K562 (cell line): Measurements from ENCODE around the gene LMF2. TPM values are rescaled to one million over a fixed set of nuclear protein-coding genes. Genes with fewer than 3 reads are reported as not detected.

Source experiments
- ATAC-seq: fragments of 200-7000 bp; cut with Tn5 transposase; 3 replicates; pipeline ENCODE4 v1.9.1; 2020; ENCODE audit warnings: moderate library complexity
- BruUV-seq: library from RNA; stranded (reverse); fragments of 400-500 nt; replicated peaks from 2 replicates; lab custom pipeline; 2021; lab: Mats Ljungman, UMichigan
- CTCF ChIA-PET: fragments of 300-600 bp; formaldehyde crosslinking; extraction: SDS; loops from one replicate; lab custom pipeline; 2021; ENCODE audit warnings: low intra/inter-chr PET ratio; lab: Yijun Ruan, JAX
- POLR2A ChIA-PET: fragments of 300-600, 350-650 bp; sonication (Branson Sonifier 250); formaldehyde crosslinking; extraction: SDS; loops from one replicate; lab custom pipeline; 2021; ENCODE audit warnings: antibody characterized with exemption, inconsistent platforms; lab: Yijun Ruan, JAX
- DNase-seq, 4 experiments: peaks; one replicate each; pipeline versions ENCODE4 v3.0.0 to v3.0.0-alpha.2; 2011 to 2018; ENCODE audit warnings: low spot score in 3 of 4, mixed read lengths in 3 of 4; ENCODE audit errors: extremely low read depth in 1 of 4
- FAIRE-seq: peaks from 2 replicates; lab custom pipeline; 2011; peaks lifted over from hg19 to GRCh38; lab: Jason Lieb, UNC
- H2AFZ ChIP-seq: 2 replicates; pipeline ENCODE4 v1.6.0; 2011; ENCODE audit warnings: low read depth, low read length, control low read depth, inconsistent platforms
- H3K27ac ChIP-seq: fragments of 200-600 bp; 3 replicates; pipeline ENCODE4 v1.8.0; 2011; ENCODE audit warnings: low read depth, mild to moderate bottlenecking, control low read depth, inconsistent platforms, low read length, moderate library complexity, mixed read lengths; ENCODE audit errors: extremely low read depth
- H3K27me3 ChIP-seq, 2 experiments: fragments of 300-600 bp in 1 of 2; 2 replicates in 1 of 2; 3 replicates in 1 of 2; pipeline versions ENCODE4 v1.6.0 to v1.8.0; 2011; ENCODE audit warnings: inconsistent platforms in 2 of 2, low read length in 2 of 2, mild to moderate bottlenecking in 1 of 2, mixed read lengths in 1 of 2, moderate library complexity in 1 of 2; ENCODE audit not compliant: control insufficient read depth in 2 of 2, insufficient read depth in 2 of 2
- H3K36me3 ChIP-seq: fragments of 300-600 bp; 3 replicates; pipeline ENCODE4 v1.8.0; 2011; ENCODE audit warnings: mild to moderate bottlenecking, low read length, inconsistent platforms; ENCODE audit not compliant: control insufficient read depth, insufficient read depth
- H3K4me1 ChIP-seq, 2 experiments: fragments of 200-600 bp in 1 of 2; replicated peaks in 1 of 2; 2 replicates in 1 of 2; 3 replicates in 1 of 2; pipeline versions ENCODE4 v1.5.1 to v1.8.0; 2011; ENCODE audit warnings: inconsistent platforms in 2 of 2, low read length in 2 of 2, mild to moderate bottlenecking in 1 of 2, mixed read lengths in 1 of 2, moderate library complexity in 1 of 2; ENCODE audit not compliant: control insufficient read depth in 2 of 2, insufficient read depth in 2 of 2
- H3K4me2 ChIP-seq: 2 replicates; pipeline ENCODE4 v1.6.1; 2011; ENCODE audit warnings: low read length, control low read depth, inconsistent platforms, mixed read lengths; ENCODE audit not compliant: insufficient read depth
- H3K4me3 ChIP-seq: fragments of 200-600 bp; sonication (generic), shearing (Covaris generic); 2 replicates; pipeline ENCODE4 v1.5.1; 2016; ENCODE audit warnings: control low read depth, inconsistent platforms
- H3K79me2 ChIP-seq: fragments of 200-600 bp; 3 replicates; pipeline ENCODE4 v1.8.0; 2011; ENCODE audit warnings: low read length, inconsistent platforms; ENCODE audit not compliant: control insufficient read depth, insufficient read depth
- H3K9ac ChIP-seq, 2 experiments: 2 replicates each; pipeline versions ENCODE4 v1.6.0 to v1.6.1; 2011; ENCODE audit warnings: low read depth in 2 of 2, low read length in 2 of 2, control low read depth in 1 of 2, inconsistent platforms in 1 of 2, mild to moderate bottlenecking in 1 of 2, mixed read lengths in 1 of 2; ENCODE audit not compliant: insufficient read depth in 1 of 2
- H3K9me1 ChIP-seq: one replicate; pipeline ENCODE4 v1.6.0; 2011; ENCODE audit warnings: inconsistent platforms, mild to moderate bottlenecking, low read length, moderate library complexity; ENCODE audit not compliant: control insufficient read depth, insufficient read depth
- H3K9me3 ChIP-seq: replicated peaks from 2 replicates; pipeline ENCODE4 v1.5.1; 2011; ENCODE audit warnings: low read depth, low read length, inconsistent platforms; ENCODE audit not compliant: control insufficient read depth, insufficient read depth
- H4K20me1 ChIP-seq: replicated peaks from 2 replicates; pipeline ENCODE4 v1.6.1; 2011; ENCODE audit warnings: low read length, inconsistent platforms, mixed read lengths; ENCODE audit not compliant: control insufficient read depth, insufficient read depth
- EP400 ChIP-seq: fragments of 450-650 bp; IDR thresholded peaks from 2 replicates; pipeline ENCODE4 v1.6.1; 2017; ENCODE audit warnings: antibody characterized with exemption, mild to moderate bottlenecking, moderate library complexity
- IRF2 ChIP-seq: sonication (generic); formaldehyde crosslinking; IDR thresholded peaks from 2 replicates; pipeline ENCODE4 v1.8.1; 2022; ENCODE audit warnings: mild to moderate bottlenecking, missing genetic modification reagents
- MCM5 ChIP-seq: fragments of 450-650 bp; IDR thresholded peaks from 2 replicates; pipeline ENCODE4 v1.6.1; 2016; ENCODE audit warnings: low read depth
- PHF20 ChIP-seq: fragments of 450-650 bp; IDR thresholded peaks from 2 replicates; pipeline ENCODE4 v1.6.1; 2018; ENCODE audit not compliant: partially characterized antibody
- POLR2G ChIP-seq: fragments of 200-400 bp; formaldehyde crosslinking; IDR thresholded peaks from 2 replicates; pipeline ENCODE4 v1.6.1; 2017; ENCODE audit warnings: low read depth, mild to moderate bottlenecking, antibody characterized with exemption, low read length, moderate library complexity
- RBFOX2 ChIP-seq: fragments of 200-400 bp; formaldehyde crosslinking; IDR thresholded peaks from 2 replicates; pipeline ENCODE4 v1.6.1; 2017; ENCODE audit warnings: low read depth, mild to moderate bottlenecking, low read length, moderate library complexity
- WGBS: fragments of 100-300 bp; shearing (Covaris generic); methylation state at CpG from one replicate; pipeline ENCODE4 v1.1.6; 2016; ENCODE audit warnings: low coverage, mixed read lengths; ENCODE audit not compliant: insufficient coverage; ENCODE audit errors: missing lambda C conversion rate; 5-methylcytosine and 5-hydroxymethylcytosine counted together
- in situ Hi-C: fragments of 300-500 bp; cut with MboI; formaldehyde crosslinking; loops from 4 replicates; pipeline ENCODE4 v1.15.0; 2018; ENCODE audit warnings: inconsistent platforms, mixed read lengths
- intact Hi-C: fragments of 100-400 bp; cut with micrococcal nuclease; formaldehyde crosslinking; loops from 2 replicates; pipeline ENCODE4 v1.14.2; 2022
- polyA plus RNA-seq, 8 experiments: library from polyadenylated mRNA; depleted of rRNA in 4 of 8; stranded (reverse) in 5 of 8; unstranded in 3 of 8; fragments of >200 nt; fragmentation: Nextera tagmentation in 2 of 8; fragmentation: Illumina TruSeq in 1 of 8; extraction: Ambion mirVana in 2 of 8; extraction: Trizol in 1 of 8; gene quantifications; 2 replicates each; pipeline versions ENCODE4 v1.2.1 to v1.2.3, GENCODE V29; 2011 to 2014; ENCODE audit warnings: inconsistent platforms in 1 of 8, missing spikeins in 1 of 8
- total RNA-seq, 7 experiments: library from RNA; depleted of rRNA in 6 of 7; stranded (reverse); fragments of >200 nt in 6 of 7; fragmentation: Illumina TruSeq in 2 of 7; extraction: Trizol in 2 of 7; gene quantifications; 2 replicates each; pipeline versions ENCODE4 v1.2.1 to v1.2.3, GENCODE V29; 2011 to 2021; ENCODE audit warnings: low replicate concordance in 1 of 7
- TF ChIP-seq, protein P1 (sequence below): fragments of 250-450 bp; sonication (Bioruptor Pico); IDR thresholded peaks from 2 replicates; pipeline ENCODE4 v1.8.0; 2021; ENCODE audit warnings: borderline replicate concordance, mild to moderate bottlenecking, moderate library complexity; ENCODE audit not compliant: poor library complexity, severe bottlenecking
- TF ChIP-seq, protein P2 (sequence below): sonication (generic); formaldehyde crosslinking; IDR thresholded peaks from 2 replicates; pipeline ENCODE4 v1.8.0; 2022; ENCODE audit warnings: mild to moderate bottlenecking, missing genetic modification reagents
- TF ChIP-seq, protein P3 (sequence below): fragments of 250-450 bp; sonication (Bioruptor Pico); IDR thresholded peaks from 2 replicates; pipeline ENCODE4 v1.4.0; 2020

Gene LMF2
- total and polyA plus RNA-seq, 9 of the 15 experiments (the other 6 are each of a cell fraction or from before 2014, with no cell fraction given) = 0.08 to 37.1 (median 7.6) TPM

DNA sequence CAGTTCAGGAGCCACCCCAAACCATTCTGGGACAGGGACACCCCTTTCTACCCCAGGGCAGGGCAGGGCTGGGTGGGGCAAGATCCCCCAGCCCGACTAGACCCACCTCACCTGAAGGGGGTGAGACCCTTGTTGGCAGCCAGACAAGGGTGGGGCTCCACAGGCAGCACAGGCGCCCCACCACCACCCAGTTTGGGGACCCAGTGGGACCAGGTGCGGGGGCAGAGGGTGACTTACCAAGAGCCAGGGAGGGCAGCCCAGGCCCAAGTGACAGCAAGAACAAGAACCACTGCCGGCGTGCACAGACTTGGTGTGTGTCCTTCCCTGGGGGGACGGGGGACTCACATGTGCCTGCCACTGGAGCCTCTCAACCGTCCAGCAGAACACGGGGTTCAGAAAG lies 23.9 kb downstream of the LMF2 start:
- TF ChIP-seq PHF20 (no peak), POLR2G (peak; percentile 6; the same call in 1 of the 2 replicates), RBFOX2 (0 out of 2 replicates have a peak, but pooled peaks have one; percentile 1)
- WGBS = 63% methylated on average over 5 of the region's 8 CpGs
- Histone ChIP-seq H3K9me3 (no peaks in the 10 kb centered on the region), H3K9me1 (no peaks in the 10 kb centered on the region), H3K27ac (no peak overlapping the region), H3K79me2 (no peaks in the 10 kb centered on the region), H3K4me1 (peaks cover 4 to 64% of the 10 kb centered on the region in 2 experiments; a peak in 3 of 5 replicates), H3K9ac (0 out of 4 replicates have a peak overlapping the region, but pooled peaks of 1 of the 2 experiments have one; percentile 52), H3K4me2 (no peak overlapping the region), H2AFZ (no peak overlapping the region), H3K4me3 (no peak overlapping the region), H3K36me3 (no peaks in the 10 kb centered on the region), H4K20me1 (no peaks in the 10 kb centered on the region), H3K27me3 (no peaks in the 10 kb centered on the region)
- BruUV-seq = no TSS peak
- no peak for FAIRE-seq
- ChIA-PET POLR2A (interaction anchor here (0.7 to 1.4 kb wide), 6 partner anchors 10 to 123 kb away, joined by 3 to 6 read pairs (median 4); partner anchors contain the start of gene SCO2), CTCF (no interaction called here)
- in situ Hi-C loops (no loop called here), intact Hi-C loops (no loop called here)
- ATAC-seq = no peak
- no peak for DNase-seq

DNA sequence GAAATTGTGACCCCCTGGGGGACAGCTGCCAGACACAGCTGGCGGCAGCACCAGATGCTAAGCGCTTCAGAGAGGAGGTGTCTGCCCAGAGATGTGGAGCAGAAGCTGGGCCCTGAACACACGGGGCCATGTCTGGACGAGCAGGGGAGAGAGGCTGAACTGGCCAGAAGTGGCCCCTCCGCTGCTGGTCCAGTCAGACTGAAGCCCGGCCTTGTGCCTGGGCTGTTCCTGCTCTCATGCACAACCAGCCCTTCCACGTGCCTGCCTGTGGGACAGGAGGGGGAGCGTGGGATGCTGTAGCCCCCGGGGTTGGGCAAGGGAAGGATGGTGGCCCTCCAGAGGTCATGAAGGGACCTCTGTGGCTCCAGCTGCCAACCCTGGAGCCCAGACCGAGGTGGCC lies 24.4 kb downstream of the LMF2 start:
- Histone ChIP-seq H3K9me1 (no peaks in the 10 kb centered on the region), H3K79me2 (no peaks in the 10 kb centered on the region), H3K4me3 (no peak overlapping the region), H3K4me2 (no peak overlapping the region), H3K9ac (no peak overlapping the region), H3K27me3 (no peaks in the 10 kb centered on the region), H3K4me1 (peaks cover 4 to 66% of the 10 kb centered on the region in 2 experiments; a peak in 3 of 5 replicates), H4K20me1 (no peaks in the 10 kb centered on the region), H3K36me3 (no peaks in the 10 kb centered on the region), H3K9me3 (no peaks in the 10 kb centered on the region), H3K27ac (no peak overlapping the region), H2AFZ (no peak overlapping the region)
- intact Hi-C loops (no loop called here), in situ Hi-C loops (no loop called here)
- CTCF ChIA-PET = no interaction called here
- FAIRE-seq (no peak), ATAC-seq (no peak), DNase-seq (no peak)
- WGBS = 87% methylated on average over 6 of the region's 10 CpGs
- TSS peak; percentile 45 for BruUV-seq
- POLR2A ChIA-PET = interaction anchor here (1.2 kb wide), 1 partner anchor 9 kb away, joined by 5 read pairs; no protein-coding TSS in a partner anchor
- TF ChIP-seq EP400 (no peak), IRF2 (CRISPR knock-in tag) (no peak), MCM5 (no peak)
- TF ChIP-seq, protein P1, sequence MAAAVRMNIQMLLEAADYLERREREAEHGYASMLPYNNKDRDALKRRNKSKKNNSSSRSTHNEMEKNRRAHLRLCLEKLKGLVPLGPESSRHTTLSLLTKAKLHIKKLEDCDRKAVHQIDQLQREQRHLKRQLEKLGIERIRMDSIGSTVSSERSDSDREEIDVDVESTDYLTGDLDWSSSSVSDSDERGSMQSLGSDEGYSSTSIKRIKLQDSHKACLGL (CRISPR knock-in tag) = no peak
- TF ChIP-seq, protein P2, sequence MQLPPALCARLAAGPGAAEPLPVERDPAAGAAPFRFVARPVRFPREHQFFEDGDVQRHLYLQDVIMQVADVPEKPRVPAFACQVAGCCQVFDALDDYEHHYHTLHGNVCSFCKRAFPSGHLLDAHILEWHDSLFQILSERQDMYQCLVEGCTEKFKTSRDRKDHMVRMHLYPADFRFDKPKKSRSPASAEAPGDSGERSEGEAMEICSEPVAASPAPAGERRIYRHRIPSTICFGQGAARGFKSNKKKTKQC (CRISPR knock-in tag) = no peak
- TF ChIP-seq, protein P3, sequence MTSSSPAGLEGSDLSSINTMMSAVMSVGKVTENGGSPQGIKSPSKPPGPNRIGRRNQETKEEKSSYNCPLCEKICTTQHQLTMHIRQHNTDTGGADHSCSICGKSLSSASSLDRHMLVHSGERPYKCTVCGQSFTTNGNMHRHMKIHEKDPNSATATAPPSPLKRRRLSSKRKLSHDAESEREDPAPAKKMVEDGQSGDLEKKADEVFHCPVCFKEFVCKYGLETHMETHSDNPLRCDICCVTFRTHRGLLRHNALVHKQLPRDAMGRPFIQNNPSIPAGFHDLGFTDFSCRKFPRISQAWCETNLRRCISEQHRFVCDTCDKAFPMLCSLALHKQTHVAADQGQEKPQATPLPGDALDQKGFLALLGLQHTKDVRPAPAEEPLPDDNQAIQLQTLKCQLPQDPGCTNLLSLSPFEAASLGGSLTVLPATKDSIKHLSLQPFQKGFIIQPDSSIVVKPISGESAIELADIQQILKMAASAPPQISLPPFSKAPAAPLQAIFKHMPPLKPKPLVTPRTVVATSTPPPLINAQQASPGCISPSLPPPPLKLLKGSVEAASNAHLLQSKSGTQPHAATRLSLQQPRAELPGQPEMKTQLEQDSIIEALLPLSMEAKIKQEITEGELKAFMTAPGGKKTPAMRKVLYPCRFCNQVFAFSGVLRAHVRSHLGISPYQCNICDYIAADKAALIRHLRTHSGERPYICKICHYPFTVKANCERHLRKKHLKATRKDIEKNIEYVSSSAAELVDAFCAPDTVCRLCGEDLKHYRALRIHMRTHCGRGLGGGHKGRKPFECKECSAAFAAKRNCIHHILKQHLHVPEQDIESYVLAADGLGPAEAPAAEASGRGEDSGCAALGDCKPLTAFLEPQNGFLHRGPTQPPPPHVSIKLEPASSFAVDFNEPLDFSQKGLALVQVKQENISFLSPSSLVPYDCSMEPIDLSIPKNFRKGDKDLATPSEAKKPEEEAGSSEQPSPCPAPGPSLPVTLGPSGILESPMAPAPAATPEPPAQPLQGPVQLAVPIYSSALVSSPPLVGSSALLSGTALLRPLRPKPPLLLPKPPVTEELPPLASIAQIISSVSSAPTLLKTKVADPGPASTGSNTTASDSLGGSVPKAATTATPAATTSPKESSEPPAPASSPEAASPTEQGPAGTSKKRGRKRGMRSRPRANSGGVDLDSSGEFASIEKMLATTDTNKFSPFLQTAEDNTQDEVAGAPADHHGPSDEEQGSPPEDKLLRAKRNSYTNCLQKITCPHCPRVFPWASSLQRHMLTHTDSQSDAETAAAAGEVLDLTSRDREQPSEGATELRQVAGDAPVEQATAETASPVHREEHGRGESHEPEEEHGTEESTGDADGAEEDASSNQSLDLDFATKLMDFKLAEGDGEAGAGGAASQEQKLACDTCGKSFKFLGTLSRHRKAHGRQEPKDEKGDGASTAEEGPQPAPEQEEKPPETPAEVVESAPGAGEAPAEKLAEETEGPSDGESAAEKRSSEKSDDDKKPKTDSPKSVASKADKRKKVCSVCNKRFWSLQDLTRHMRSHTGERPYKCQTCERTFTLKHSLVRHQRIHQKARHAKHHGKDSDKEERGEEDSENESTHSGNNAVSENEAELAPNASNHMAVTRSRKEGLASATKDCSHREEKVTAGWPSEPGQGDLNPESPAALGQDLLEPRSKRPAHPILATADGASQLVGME (CRISPR knock-in tag) = no peak
